HG03066 (cell line): ENCODE measurements around the gene OR6K6.

Experiments
- ATAC-seq: cut with Tn5 transposase; IDR thresholded peaks from one replicate; pipeline ENCODE4 v1.9.1; 2021; ENCODE audit warnings: low read depth; ENCODE audit not compliant: unreplicated experiment

Gene OR6K6

GRCh38 chr1:158754420-158754819 lies at the start of gene OR6K6:
OR6K6 (plus strand) TSS chr1:158754720; CDS start chr1:158754888, 168 bp downstream.
- no peak for ATAC-seq

GRCh38 chr1:158706096-158706495 lies 48.4 kb upstream of the OR6K6 start:
- no peak for ATAC-seq

GRCh38 chr1:158711098-158711497 lies 43.4 kb upstream of the OR6K6 start:
- ATAC-seq, result no peak

GRCh38 chr1:158714754-158715153 lies 39.8 kb upstream of the OR6K6 start:
- ATAC-seq, result no peak

GRCh38 chr1:158716335-158716734 lies 38.2 kb upstream of the OR6K6 start:
- ATAC-seq, result no peak

GRCh38 chr1:158717344-158717743 lies 37.2 kb upstream of the OR6K6 start:
- ATAC-seq, result no peak

GRCh38 chr1:158719664-158720063 lies 34.9 kb upstream of the OR6K6 start:
- ATAC-seq, result no peak

GRCh38 chr1:158720620-158721019 lies 33.9 kb upstream of the OR6K6 start, which contains the start of gene OR6K3:
OR6K3 (minus strand) TSS chr1:158720720; CDS start chr1:158718115, 2,605 bp downstream.
- ATAC-seq, result no peak

GRCh38 chr1:158724442-158724841 lies 30.1 kb upstream of the OR6K6 start:
- no peak for ATAC-seq

- ATAC-seq, result no peak
Observed at GRCh38 chr1:158728510-158729225, 25.9 kb upstream of the OR6K6 start.

GRCh38 chr1:158730453-158730852 lies 24.1 kb upstream of the OR6K6 start:
- ATAC-seq, result no peak

GRCh38 chr1:158731707-158732106 lies 22.8 kb upstream of the OR6K6 start:
- no peak for ATAC-seq

GRCh38 chr1:158732524-158732923 lies 22.0 kb upstream of the OR6K6 start:
- ATAC-seq, result no peak

- ATAC-seq, result no peak
Observed at GRCh38 chr1:158735848-158736247, 18.7 kb upstream of the OR6K6 start.

GRCh38 chr1:158752155-158752712 lies 2.3 kb upstream of the OR6K6 start:
- no peak for ATAC-seq

GRCh38 chr1:158771950-158772866 lies 17.7 kb downstream of the OR6K6 start, which contains the start of gene OR6N1:
OR6N1 (minus strand) TSS chr1:158772195; CDS start chr1:158766682, 5,513 bp downstream.
- ATAC-seq, result no peak

GRCh38 chr1:158781104-158781503 lies 26.6 kb downstream of the OR6K6 start, which contains the start of gene OR6N2:
OR6N2 (minus strand) TSS chr1:158781204; CDS start chr1:158777635, 3,569 bp downstream.
- no peak for ATAC-seq

- ATAC-seq, result peak; percentile 65
Observed at GRCh38 chr1:158793604-158794003, 39.1 kb downstream of the OR6K6 start.

- no peak for ATAC-seq
Observed at GRCh38 chr1:158794247-158794646, 39.7 kb downstream of the OR6K6 start.

- no peak for ATAC-seq
Observed at GRCh38 chr1:158798531-158798930, 44.0 kb downstream of the OR6K6 start.

- ATAC-seq, result no peak
Observed at GRCh38 chr1:158799689-158800088, 45.2 kb downstream of the OR6K6 start.
